PFSK-1 (cell line): ENCODE results near the gene BMPR2.

Experiments used
- FOXP2 ChIP-seq: optimal IDR thresholded peaks from 2 replicates; pipeline ENCODE3; 2011; ENCODE audit warnings: borderline replicate concordance, control low read depth, inconsistent platforms; ENCODE audit not compliant: insufficient read depth; ENCODE audit errors: extremely low read length, extremely low read depth
- POLR2AphosphoS5 ChIP-seq: IDR thresholded peaks from 2 replicates; pipeline ENCODE4 v1.6.1; 2012; ENCODE audit warnings: low read depth, mild to moderate bottlenecking, control low read depth, low read length, moderate library complexity
- REST ChIP-seq, 2 experiments: IDR thresholded peaks; 2 replicates each; pipeline versions ENCODE4 v1.6.1 to v1.8.0; 2011 to 2012; ENCODE audit warnings: low read depth in 2 of 2, low read length in 2 of 2, control low read depth in 1 of 2, inconsistent platforms in 1 of 2, mild to moderate bottlenecking in 1 of 2, moderate library complexity in 1 of 2; ENCODE audit not compliant: insufficient read depth in 1 of 2
- SIN3A ChIP-seq: IDR thresholded peaks from 2 replicates; pipeline ENCODE4 v1.6.1; 2012; ENCODE audit warnings: mild to moderate bottlenecking, low read length, moderate library complexity, borderline replicate concordance; ENCODE audit not compliant: insufficient read depth
- TAF1 ChIP-seq: IDR thresholded peaks from 2 replicates; pipeline ENCODE4 v1.6.1; 2012; ENCODE audit warnings: low read length, control low read depth, borderline replicate concordance; ENCODE audit not compliant: insufficient read depth

Gene BMPR2

GRCh38 chr2:202454536-202454935, 78.4 kb downstream of the BMPR2 start:
- TF ChIP-seq SIN3A = no peak
- no peak for TF ChIP-seq POLR2AphosphoS5
- TF ChIP-seq FOXP2 = no peak
- no peak for TF ChIP-seq REST (IDR thresholded peaks at IDR 0.05; ENCODE audit: insufficient read depth in 1 of 2, low read depth in 2 of 2, low read length in 2 of 2)
- no peak for TF ChIP-seq TAF1

GRCh38 chr2:202455114-202455513, 79.0 kb downstream of the BMPR2 start:
- TF ChIP-seq TAF1 (no peak), FOXP2 (no peak), SIN3A (no peak), POLR2AphosphoS5 (no peak), REST (IDR thresholded peaks at IDR 0.05; ENCODE audit: insufficient read depth in 1 of 2, low read depth in 2 of 2, low read length in 2 of 2) (no peak)

- TF ChIP-seq FOXP2 = no peak
- TF ChIP-seq TAF1 = no peak
- TF ChIP-seq SIN3A = no peak
- no peak for TF ChIP-seq POLR2AphosphoS5
- TF ChIP-seq REST (IDR thresholded peaks at IDR 0.05; ENCODE audit: insufficient read depth in 1 of 2, low read depth in 2 of 2, low read length in 2 of 2) = no peak
Measured at GRCh38 chr2:202460119-202460518, 84.0 kb downstream of the BMPR2 start.

- TF ChIP-seq TAF1 (no peak), FOXP2 (no peak), REST (IDR thresholded peaks at IDR 0.05; ENCODE audit: insufficient read depth in 1 of 2, low read depth in 2 of 2, low read length in 2 of 2) (no peak), POLR2AphosphoS5 (no peak), SIN3A (no peak)
Measured at GRCh38 chr2:202479090-202479489, 103.0 kb downstream of the BMPR2 start.

- no peak for TF ChIP-seq FOXP2
Measured at GRCh38 chr2:202479610-202480009, 103.5 kb downstream of the BMPR2 start.
